GM23338 (cell line): ENCODE data around the gene THAP8. TPM values are rescaled to one million over a fixed set of nuclear protein-coding genes. Genes with fewer than 3 reads are reported as not detected.

Experiments used
- ATAC-seq: fragments of 200-7000 bp; cut with Tn5 transposase; 3 replicates; pipeline ENCODE4 v1.9.1; 2020
- DNase-seq: peaks from one replicate; pipeline ENCODE4 v3.0.0-alpha.2; 2015; ENCODE audit warnings: low spot score
- H2AFZ ChIP-seq: fragments of 200-600 bp; sonication (generic); 2 replicates; pipeline ENCODE4 v1.8.0; 2016; ENCODE audit warnings: antibody characterized with exemption, mild to moderate bottlenecking, moderate library complexity
- H3F3A ChIP-seq: fragments of 200-600 bp; sonication (generic); replicated peaks from 2 replicates; pipeline ENCODE4 v1.8.0; 2017; ENCODE audit warnings: antibody characterized with exemption, mixed run types, low read depth
- H3K27ac ChIP-seq: fragments of 200-600 bp; sonication (generic); 2 replicates; pipeline ENCODE4 v1.6.1; 2016; ENCODE audit warnings: low read depth
- H3K27me3 ChIP-seq: fragments of 200-600 bp; sonication (generic); 2 replicates; pipeline ENCODE4 v1.8.0; 2016; ENCODE audit warnings: mild to moderate bottlenecking, mixed run types, moderate library complexity; ENCODE audit not compliant: insufficient read depth
- H3K36me3 ChIP-seq: fragments of 200-600 bp; sonication (generic); 2 replicates; pipeline ENCODE4 v1.8.0; 2016; ENCODE audit warnings: mild to moderate bottlenecking; ENCODE audit not compliant: insufficient read depth
- H3K4me1 ChIP-seq: fragments of 200-600 bp; sonication (generic); 2 replicates; pipeline ENCODE4 v1.8.0; 2016; ENCODE audit warnings: mild to moderate bottlenecking, moderate library complexity; ENCODE audit not compliant: insufficient read depth
- H3K4me2 ChIP-seq: fragments of 200-600 bp; sonication (generic); 2 replicates; pipeline ENCODE4 v1.7.1; 2017; ENCODE audit warnings: mixed run types
- H3K4me3 ChIP-seq: fragments of 200-600 bp; sonication (generic); 2 replicates; pipeline ENCODE4 v1.6.1; 2016; ENCODE audit warnings: mixed run types
- H3K79me2 ChIP-seq: fragments of 200-600 bp; sonication (generic); replicated peaks from 2 replicates; pipeline ENCODE4 v1.8.0; 2017; ENCODE audit warnings: mild to moderate bottlenecking; ENCODE audit not compliant: insufficient read depth
- H3K9me2 ChIP-seq: fragments of 200-600 bp; sonication (generic); 2 replicates; pipeline ENCODE4 v1.8.0; 2017; ENCODE audit not compliant: insufficient read depth
- H4K20me1 ChIP-seq: fragments of 200-600 bp; sonication (generic); replicated peaks from 2 replicates; pipeline ENCODE4 v1.8.0; 2017; ENCODE audit warnings: mild to moderate bottlenecking; ENCODE audit not compliant: insufficient read depth
- H3K27ac Mint-ChIP-seq: 2 replicates; pipeline ENCODE4 v1.8.0; 2020; ENCODE audit warnings: inconsistent platforms, mild to moderate bottlenecking, moderate library complexity, mixed read lengths
- H3K27me3 Mint-ChIP-seq: 3 replicates; pipeline ENCODE4 v1.8.0; 2022; ENCODE audit warnings: low read depth, mild to moderate bottlenecking, moderate library complexity, mixed read lengths, inconsistent platforms; ENCODE audit not compliant: insufficient read depth, poor library complexity
- H3K36me3 Mint-ChIP-seq: 3 replicates; pipeline ENCODE4 v1.8.0; 2021; ENCODE audit warnings: low read depth, mild to moderate bottlenecking, inconsistent platforms, moderate library complexity, mixed read lengths
- H3K4me1 Mint-ChIP-seq: 3 replicates; pipeline ENCODE4 v1.8.0; 2020; ENCODE audit warnings: mild to moderate bottlenecking, inconsistent platforms, mixed read lengths
- H3K4me3 Mint-ChIP-seq: 3 replicates; pipeline ENCODE4 v1.8.0; 2021; ENCODE audit warnings: moderate library complexity, mild to moderate bottlenecking, inconsistent platforms, mixed read lengths
- H3K9me3 Mint-ChIP-seq: 3 replicates; pipeline ENCODE4 v1.8.0; 2020; ENCODE audit warnings: moderate library complexity, mild to moderate bottlenecking, inconsistent platforms, mixed read lengths
- CREB1 ChIP-seq: fragments of 250-450 bp; sonication (Bioruptor Pico); IDR thresholded peaks from 2 replicates; pipeline ENCODE4 v1.5.0; 2020; ENCODE audit warnings: low read depth, mild to moderate bottlenecking, moderate library complexity
- CTCF ChIP-seq, 2 experiments: fragments of 200-600 bp in 1 of 2; sonication (generic) in 1 of 2; conservative IDR thresholded peaks; 2 replicates each; pipeline versions ENCODE4 v1.5.1 to v1.6.1; 2016 to 2017; ENCODE audit warnings: antibody characterized with exemption in 2 of 2, low read depth in 2 of 2, mild to moderate bottlenecking in 2 of 2, moderate library complexity in 1 of 2
- ETS1 ChIP-seq: IDR thresholded peaks from 2 replicates; pipeline ENCODE4 v1.6.1; 2016; ENCODE audit warnings: antibody characterized with exemption
- EZH2 ChIP-seq: fragments of 200-600 bp; sonication (generic); IDR thresholded peaks from one replicate; pipeline ENCODE4 v1.8.0; 2017; ENCODE audit warnings: antibody characterized with exemption, mild to moderate bottlenecking, low read depth; ENCODE audit not compliant: unreplicated experiment
- EZH2phosphoT487 ChIP-seq: fragments of 200-600 bp; sonication (generic); IDR thresholded peaks from one replicate; pipeline ENCODE4 v1.8.1; 2018; ENCODE audit warnings: antibody characterized with exemption; ENCODE audit not compliant: unreplicated experiment
- JUNB ChIP-seq: IDR thresholded peaks from one replicate; pipeline ENCODE4 v1.6.1; 2016; ENCODE audit warnings: antibody characterized with exemption; ENCODE audit not compliant: unreplicated experiment
- NANOG ChIP-seq: IDR thresholded peaks from 2 replicates; pipeline ENCODE4 v1.6.1; 2016; ENCODE audit warnings: antibody characterized with exemption, borderline replicate concordance
- POLR2AphosphoS5 ChIP-seq: IDR thresholded peaks from 2 replicates; pipeline ENCODE4 v1.6.1; 2016; ENCODE audit warnings: antibody characterized with exemption, low read depth
- REST ChIP-seq: IDR thresholded peaks from one replicate; pipeline ENCODE4 v1.6.1; 2018; ENCODE audit warnings: antibody characterized with exemption; ENCODE audit not compliant: unreplicated experiment
- STAT1 ChIP-seq: IDR thresholded peaks from one replicate; pipeline ENCODE4 v1.6.1; 2016; ENCODE audit warnings: antibody characterized with exemption; ENCODE audit not compliant: unreplicated experiment
- ZNF114 ChIP-seq: fragments of 250-450 bp; sonication (Bioruptor Pico); IDR thresholded peaks from 2 replicates; pipeline ENCODE4 v1.5.0; 2020; ENCODE audit warnings: mild to moderate bottlenecking, moderate library complexity
- ZNF331 ChIP-seq: fragments of 250-450 bp; sonication (Bioruptor Pico); IDR thresholded peaks from 2 replicates; pipeline ENCODE4 v1.5.0; 2020; ENCODE audit warnings: low read depth, mild to moderate bottlenecking, moderate library complexity
- ZNF462 ChIP-seq: fragments of 250-450 bp; sonication (Bioruptor Pico); IDR thresholded peaks from 2 replicates; pipeline ENCODE4 v1.5.0; 2020; ENCODE audit warnings: mild to moderate bottlenecking, moderate library complexity
- polyA plus RNA-seq: library from polyadenylated mRNA; unstranded; fragments of >200 nt; fragmentation: Nextera tagmentation; extraction: Ambion mirVana; gene quantifications from 2 replicates; pipeline ENCODE4 v1.2.1, GENCODE V29; 2016
- total RNA-seq: library from RNA; depleted of rRNA; stranded (reverse); fragments of >200 nt; shearing (Covaris generic); gene quantifications from 2 replicates; pipeline ENCODE4 v1.2.3, GENCODE V29; 2014

Gene THAP8
- total and polyA plus RNA-seq, 2 experiments from 2014 or later = 12.7 to 13.7 TPM

GRCh38 chr19:35990771-35991730 is 63.0 kb downstream of the THAP8 start:
- Histone ChIP-seq H3K36me3 (no peaks in the 10 kb centered on the region), H3K4me2 (no peak overlapping the region), H3F3A (0 out of 2 replicates have a peak, but pooled peaks cover 6% of the 10 kb centered on the region), H3K27ac (no peak overlapping the region), H2AFZ (no peak overlapping the region), H4K20me1 (no peaks in the 10 kb centered on the region; the same call in 1 of the 2 replicates), H3K79me2 (peaks cover 4% of the 10 kb centered on the region; the same call in 1 of the 2 replicates), H3K27me3 (peaks cover 7% of the 10 kb centered on the region), H3K4me1 (peaks cover 4% of the 10 kb centered on the region; the same call in 1 of the 2 replicates), H3K4me3 (no peak overlapping the region), H3K9me2 (no peaks in the 10 kb centered on the region)
- no peak overlapping the region for H3K27ac Mint-ChIP-seq
- no peak for DNase-seq
- no peak overlapping the region for H3K4me3 Mint-ChIP-seq
- ATAC-seq = no peak
- peaks cover 6% of the 10 kb centered on the region; the same call in 2 of the 3 replicates for H3K4me1 Mint-ChIP-seq
- no peaks in the 10 kb centered on the region for H3K36me3 Mint-ChIP-seq
- peaks cover 17% of the 10 kb centered on the region for H3K27me3 Mint-ChIP-seq
- H3K9me3 Mint-ChIP-seq = no peaks in the 10 kb centered on the region; the same call in 2 of the 3 replicates
- no peak for TF ChIP-seq POLR2AphosphoS5
- no peak for TF ChIP-seq ZNF114 (CRISPR knock-in tag)
- no peak for TF ChIP-seq ZNF462
- TF ChIP-seq JUNB = no peak
- no peak for TF ChIP-seq NANOG
- no peak for TF ChIP-seq CTCF (conservative IDR thresholded peaks at IDR 0.05; ENCODE audit: low read depth in 2 of 2)
- TF ChIP-seq REST = no peak
- TF ChIP-seq CREB1 (CRISPR knock-in tag) = no peak
- no peak for TF ChIP-seq ZNF331 (CRISPR knock-in tag)
- no peak for TF ChIP-seq EZH2phosphoT487
- TF ChIP-seq ETS1 = no peak
- no peak for TF ChIP-seq EZH2
- TF ChIP-seq STAT1 = no peak
